MM.1S (cell line): ENCODE data around the gene RWDD1.

ENCODE experiments used
- DNase-seq: peaks from one replicate; pipeline ENCODE4 v3.0.0-alpha.2; 2015
- H2AFZ ChIP-seq: fragments of 300-600 bp; sonication (generic); 2 replicates; pipeline ENCODE4 v1.6.0; 2016; ENCODE audit warnings: antibody characterized with exemption, low read length
- H3F3A ChIP-seq: fragments of 300-600 bp; sonication (generic); 2 replicates; pipeline ENCODE4 v1.6.1; 2016; ENCODE audit warnings: mild to moderate bottlenecking, antibody characterized with exemption, low read length, moderate library complexity, mixed read lengths; ENCODE audit not compliant: insufficient read depth
- H3K27ac ChIP-seq: fragments of 300-600 bp; sonication (generic); 2 replicates; pipeline ENCODE4 v1.5.1; 2016; ENCODE audit warnings: mild to moderate bottlenecking, low read length
- H3K27me3 ChIP-seq: fragments of 300-600 bp; sonication (generic); replicated peaks from 2 replicates; pipeline ENCODE4 v1.6.0; 2016; ENCODE audit warnings: low read length; ENCODE audit not compliant: insufficient read depth
- H3K36me3 ChIP-seq: fragments of 300-600 bp; sonication (generic); replicated peaks from 2 replicates; pipeline ENCODE4 v1.6.1; 2016; ENCODE audit warnings: mild to moderate bottlenecking, low read length, mixed read lengths; ENCODE audit not compliant: insufficient read depth
- H3K4me1 ChIP-seq: fragments of 300-600 bp; sonication (generic); 2 replicates; pipeline ENCODE4 v1.6.1; 2016; ENCODE audit warnings: low read length, mixed read lengths
- H3K4me2 ChIP-seq: fragments of 300-600 bp; sonication (generic); 2 replicates; pipeline ENCODE4 v1.6.0; 2016; ENCODE audit warnings: low read depth, low read length
- H3K4me3 ChIP-seq: fragments of 300-600 bp; sonication (generic); 2 replicates; pipeline ENCODE4 v1.5.1; 2016; ENCODE audit warnings: low read length, mixed read lengths
- H3K79me2 ChIP-seq: fragments of 300-600 bp; sonication (generic); 2 replicates; pipeline ENCODE4 v1.6.1; 2016; ENCODE audit warnings: mixed run types, low read length, mixed read lengths
- H3K9ac ChIP-seq: fragments of 300-600 bp; sonication (generic); 2 replicates; pipeline ENCODE4 v1.6.1; 2016; ENCODE audit warnings: low read length, mixed read lengths
- H3K9me2 ChIP-seq: fragments of 300-600 bp; sonication (generic); replicated peaks from 2 replicates; pipeline ENCODE4 v1.6.1; 2016; ENCODE audit warnings: mild to moderate bottlenecking, low read length, mixed read lengths; ENCODE audit not compliant: insufficient read depth
- H3K9me3 ChIP-seq: fragments of 300-600 bp; sonication (generic); replicated peaks from 2 replicates; pipeline ENCODE4 v1.6.1; 2016; ENCODE audit warnings: mild to moderate bottlenecking, low read length, mixed read lengths; ENCODE audit not compliant: insufficient read depth
- H4K20me1 ChIP-seq: fragments of 300-600 bp; sonication (generic); 2 replicates; pipeline ENCODE4 v1.6.1; 2016; ENCODE audit warnings: mild to moderate bottlenecking, low read length, moderate library complexity, mixed read lengths; ENCODE audit not compliant: insufficient read depth
- CTCF ChIP-seq: fragments of 300-600 bp; sonication (generic); IDR thresholded peaks from 2 replicates; pipeline ENCODE4 v1.5.1; 2016; ENCODE audit warnings: antibody characterized with exemption, low read length, mixed read lengths
- EZH2 ChIP-seq: fragments of 300-600 bp; sonication (generic); optimal IDR thresholded peaks from 2 replicates; pipeline ENCODE3; 2017; ENCODE audit warnings: low read depth, mild to moderate bottlenecking, antibody characterized with exemption, low read length, mixed read lengths
- EZH2phosphoT487 ChIP-seq: fragments of 300-600 bp; sonication (generic); IDR thresholded peaks from 2 replicates; pipeline ENCODE4 v1.6.1; 2018; ENCODE audit warnings: antibody characterized with exemption, low read length

Gene RWDD1

GRCh38 chr6:116580198-116580597 is 8.9 kb downstream of the RWDD1 start:
- H2AFZ ChIP-seq = no peak overlapping the region
- H3K4me2 ChIP-seq = no peak overlapping the region
- no peak overlapping the region for H3K9ac ChIP-seq
- H3K27ac ChIP-seq = no peak overlapping the region
- no peak overlapping the region for H3K4me3 ChIP-seq
- no peaks in the 10 kb centered on the region; the same call in 1 of the 2 replicates for H3K36me3 ChIP-seq
- no peak for DNase-seq
- no peaks in the 10 kb centered on the region; the same call in none of the 2 replicates for H4K20me1 ChIP-seq
- H3K9me2 ChIP-seq = no peaks in the 10 kb centered on the region
- no peaks in the 10 kb centered on the region for H3K27me3 ChIP-seq
- peaks cover 56% of the 10 kb centered on the region for H3K79me2 ChIP-seq
- no peak for TF ChIP-seq EZH2phosphoT487
- no peak for TF ChIP-seq EZH2
- no peak for TF ChIP-seq CTCF
- no peaks in the 10 kb centered on the region for H3K9me3 ChIP-seq
- no peaks in the 10 kb centered on the region for H3K4me1 ChIP-seq
- H3F3A ChIP-seq = no peaks in the 10 kb centered on the region

GRCh38 chr6:116586276-116586675 is 15.0 kb downstream of the RWDD1 start:
- H3K4me2 ChIP-seq = no peak overlapping the region
- H3K36me3 ChIP-seq = peaks cover 2% of the 10 kb centered on the region; the same call in 1 of the 2 replicates
- no peak overlapping the region for H3K9ac ChIP-seq
- H3K4me1 ChIP-seq = no peaks in the 10 kb centered on the region
- H3K9me3 ChIP-seq = no peaks in the 10 kb centered on the region
- H2AFZ ChIP-seq = no peak overlapping the region
- no peak overlapping the region for H3K4me3 ChIP-seq
- no peaks in the 10 kb centered on the region for H3K9me2 ChIP-seq
- no peak for DNase-seq
- no peaks in the 10 kb centered on the region for H4K20me1 ChIP-seq
- no peaks in the 10 kb centered on the region for H3F3A ChIP-seq
- no peaks in the 10 kb centered on the region for H3K27me3 ChIP-seq
- H3K79me2 ChIP-seq = peaks cover 17% of the 10 kb centered on the region; the same call in 1 of the 2 replicates
- TF ChIP-seq CTCF = no peak
- TF ChIP-seq EZH2 = no peak
- TF ChIP-seq EZH2phosphoT487 = no peak
- H3K27ac ChIP-seq = no peak overlapping the region

DNA sequence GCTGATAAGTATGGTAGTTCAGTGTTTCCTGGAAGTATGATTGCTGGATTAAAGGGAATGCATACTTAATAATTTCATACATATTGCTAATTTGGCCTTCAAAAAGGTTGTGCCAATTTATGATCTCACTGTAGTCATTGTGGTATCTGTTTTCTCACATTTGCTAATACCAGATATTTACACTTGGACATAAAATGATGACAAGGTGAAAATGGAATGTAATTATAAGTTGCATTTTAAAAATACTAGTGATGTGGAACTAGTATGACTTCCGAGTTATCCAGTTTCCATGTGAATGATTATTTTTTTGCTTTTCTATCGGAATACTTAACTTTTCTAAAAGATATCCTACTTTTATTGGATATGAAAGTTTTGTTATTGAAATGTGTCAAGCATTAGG is 15.4 kb downstream of the RWDD1 start:
- no peak overlapping the region for H3K4me3 ChIP-seq
- TF ChIP-seq EZH2phosphoT487 (no peak), CTCF (no peak), EZH2 (no peak)
- no peaks in the 10 kb centered on the region for H3K9me3 ChIP-seq
- no peak overlapping the region for H3K4me2 ChIP-seq
- H3K4me1 ChIP-seq = no peaks in the 10 kb centered on the region
- no peaks in the 10 kb centered on the region for H3F3A ChIP-seq
- H3K9ac ChIP-seq = no peak overlapping the region
- H3K9me2 ChIP-seq = no peaks in the 10 kb centered on the region
- H3K36me3 ChIP-seq = peaks cover 4% of the 10 kb centered on the region
- 0 out of 2 replicates have a peak, but pooled peaks cover 13% of the 10 kb centered on the region for H3K79me2 ChIP-seq
- no peak for DNase-seq
- H2AFZ ChIP-seq = no peak overlapping the region
- H3K27me3 ChIP-seq = no peaks in the 10 kb centered on the region
- H4K20me1 ChIP-seq = no peaks in the 10 kb centered on the region
- H3K27ac ChIP-seq = no peak overlapping the region

- H2AFZ ChIP-seq = no peak overlapping the region
- H3K79me2 ChIP-seq = no peaks in the 10 kb centered on the region
- no peak overlapping the region for H3K4me3 ChIP-seq
- no peaks in the 10 kb centered on the region for H4K20me1 ChIP-seq
- H3K27me3 ChIP-seq = no peaks in the 10 kb centered on the region
- no peaks in the 10 kb centered on the region for H3K4me1 ChIP-seq
- TF ChIP-seq EZH2phosphoT487 (no peak), CTCF (no peak), EZH2 (no peak)
- H3F3A ChIP-seq = no peaks in the 10 kb centered on the region
- H3K36me3 ChIP-seq = peaks cover 2% of the 10 kb centered on the region
- no peak overlapping the region for H3K27ac ChIP-seq
- no peak for DNase-seq
- H3K9ac ChIP-seq = no peak overlapping the region
- H3K9me2 ChIP-seq = no peaks in the 10 kb centered on the region
- no peak overlapping the region for H3K4me2 ChIP-seq
- no peaks in the 10 kb centered on the region for H3K9me3 ChIP-seq
Observed at GRCh38 chr6:116595247-116595646, 23.9 kb downstream of the RWDD1 start.
